Breast epithelium (tissue), 4 donors: Measurements from ENCODE around the gene PLD1. TPM values are rescaled to one million over a fixed set of nuclear protein-coding genes. Genes with fewer than 3 reads are reported as not detected.

Experiments used
- DNase-seq, 2 donors: peaks; one replicate each; pipeline ENCODE4 v3.0.0-alpha.2; 2019; ENCODE audit warnings: low spot score in 2 of 2
- H3K27ac ChIP-seq, 2 donors: fragments of 200-600 bp; sonication (generic) in 1 of 2; one replicate each; pipeline ENCODE4 v1.5.1; 2016 to 2019; ENCODE audit warnings: mild to moderate bottlenecking in 1 of 2
- H3K27me3 ChIP-seq, 2 donors: fragments of 200-600 bp; sonication (generic) in 1 of 2; one replicate each; pipeline versions ENCODE4 v1.5.1 to v1.6.0; 2017 to 2019; ENCODE audit warnings: control low read depth in 1 of 2, mild to moderate bottlenecking in 1 of 2
- H3K36me3 ChIP-seq: fragments of 200-600 bp; one replicate; pipeline ENCODE4 v1.5.1; 2019
- H3K4me1 ChIP-seq, 2 donors: fragments of 200-600 bp; sonication (generic); one replicate each; pipeline ENCODE4 v1.5.1; 2016 to 2019; ENCODE audit warnings: control low read depth in 1 of 2
- H3K4me3 ChIP-seq, 3 donors: fragments of 200-600 bp; sonication (generic); 1 replicate in 2 of 3; 2 replicates in 1 of 3; pipeline ENCODE4 v1.5.1; 2016 to 2019; ENCODE audit warnings: mild to moderate bottlenecking in 3 of 3, moderate library complexity in 2 of 3
- H3K9me3 ChIP-seq, 2 donors: fragments of 200-600 bp; sonication (generic) in 1 of 2; one replicate each; pipeline ENCODE4 v1.5.1; 2016 to 2019; ENCODE audit warnings: control low read depth in 1 of 2
- CTCF ChIP-seq, 3 donors: fragments of 450-650 bp; IDR thresholded peaks; one replicate each; pipeline ENCODE4 v1.5.1; 2016 to 2017; ENCODE audit warnings: antibody characterized with exemption in 3 of 3, mild to moderate bottlenecking in 3 of 3, moderate library complexity in 3 of 3
- POLR2A ChIP-seq: fragments of 450-650 bp; IDR thresholded peaks from one replicate; pipeline ENCODE4 v1.6.1; 2016; ENCODE audit warnings: antibody characterized with exemption, mild to moderate bottlenecking, moderate library complexity
- POLR2AphosphoS5 ChIP-seq, 3 donors: sonication (generic); formaldehyde crosslinking; IDR thresholded peaks; one replicate each; pipeline ENCODE4 v1.6.1; 2017; ENCODE audit warnings: antibody characterized with exemption in 3 of 3
- intact Hi-C: fragments of 100-400 bp; cut with DNase I; formaldehyde crosslinking; loops from one replicate; pipeline ENCODE4 v1.15.1; 2023; ENCODE audit warnings: low total_unique reads
- total RNA-seq, 3 donors: library from RNA; depleted of rRNA; stranded (reverse); fragments of >200 nt; gene quantifications; one replicate each; pipeline ENCODE4 v1.1.0, GENCODE V29; 2016

Gene PLD1
- total RNA-seq, 3 donors from 2014 or later, result 21.1 to 36.9 (median 24.9) TPM

- Histone ChIP-seq H3K27ac (no peak overlapping the region), H3K4me3 (no peak overlapping the region), H3K36me3 (no peaks in the 10 kb centered on the region), H3K4me1 (peaks cover 7 to 9% of the 10 kb centered on the region in 2 donors), H3K27me3 (no peaks in the 10 kb centered on the region), H3K9me3 (no peaks in the 10 kb centered on the region)
- intact Hi-C loops, result no loop called here
- TF ChIP-seq POLR2AphosphoS5 (IDR thresholded peaks at IDR 0.05) (no peak), POLR2A (no peak), CTCF (IDR thresholded peaks at IDR 0.05) (no peak)
- no peak for DNase-seq
Measured at GRCh38 chr3:171755015-171755589, 55.2 kb downstream of the PLD1 start.

GRCh38 chr3:171753665-171754408 is 56.4 kb downstream of the PLD1 start:
- H3K4me3 ChIP-seq, result no peak overlapping the region
- peaks cover 7 to 9% of the 10 kb centered on the region in 2 donors for H3K4me1 ChIP-seq
- no peaks in the 10 kb centered on the region for H3K9me3 ChIP-seq
- TF ChIP-seq CTCF (IDR thresholded peaks at IDR 0.05) (no peak), POLR2AphosphoS5 (IDR thresholded peaks at IDR 0.05) (no peak), POLR2A (no peak)
- H3K27me3 ChIP-seq, result no peaks in the 10 kb centered on the region
- H3K27ac ChIP-seq, result peak overlapping the region; percentile 19 to 29
- intact Hi-C loops, result no loop called here
- no peaks in the 10 kb centered on the region for H3K36me3 ChIP-seq
- DNase-seq, result no peak

GRCh38 chr3:171753025-171753472 is 57.2 kb downstream of the PLD1 start:
- Histone ChIP-seq H3K9me3 (no peaks in the 10 kb centered on the region), H3K36me3 (no peaks in the 10 kb centered on the region), H3K27me3 (no peaks in the 10 kb centered on the region), H3K4me1 (peaks cover 7 to 9% of the 10 kb centered on the region in 2 donors), H3K27ac (peak overlapping the region; percentile 19 to 29), H3K4me3 (peak overlapping the region in 1 of 3 donors; percentile 6)
- no peak for TF ChIP-seq POLR2A
- peak in 1 of 3 donors; percentile 59 for TF ChIP-seq POLR2AphosphoS5 (IDR thresholded peaks at IDR 0.05)
- DNase-seq, result peak in 1 of 2 donors; percentile 67
- intact Hi-C loops, result no loop called here

- H3K27ac ChIP-seq, result peak overlapping the region in 1 of 2 donors; percentile 29
- H3K27me3 ChIP-seq, result no peaks in the 10 kb centered on the region
- intact Hi-C loops, result no loop called here
- no peak for DNase-seq
- H3K4me1 ChIP-seq, result peaks cover 7 to 9% of the 10 kb centered on the region in 2 donors
- no peaks in the 10 kb centered on the region for H3K9me3 ChIP-seq
- TF ChIP-seq POLR2A (no peak), CTCF (IDR thresholded peaks at IDR 0.05) (no peak), POLR2AphosphoS5 (IDR thresholded peaks at IDR 0.05) (no peak)
- no peaks in the 10 kb centered on the region for H3K36me3 ChIP-seq
- no peak overlapping the region for H3K4me3 ChIP-seq
Measured at GRCh38 chr3:171752329-171752728, 58.0 kb downstream of the PLD1 start.

GRCh38 chr3:171749124-171749523 is 61.2 kb downstream of the PLD1 start:
- intact Hi-C loops, result no loop called here
- Histone ChIP-seq H3K27ac (no peak overlapping the region), H3K4me1 (peaks cover 7 to 9% of the 10 kb centered on the region in 2 donors), H3K36me3 (no peaks in the 10 kb centered on the region), H3K27me3 (no peaks in the 10 kb centered on the region), H3K9me3 (no peaks in the 10 kb centered on the region), H3K4me3 (no peak overlapping the region)
- TF ChIP-seq POLR2A (no peak), POLR2AphosphoS5 (IDR thresholded peaks at IDR 0.05) (no peak), CTCF (IDR thresholded peaks at IDR 0.05) (no peak)
- DNase-seq, result no peak
